KG1 (cell line): ENCODE measurements around the gene XYLT1.

Experiments used
- DNase-seq: peaks from one replicate; lab custom pipeline; 2025; lab: John Stamatoyannopoulos, UW

Gene XYLT1

GRCh38 chr16:17357307-17358062, 113.3 kb downstream of the XYLT1 start:
- DNase-seq = no peak

GRCh38 chr16:17356243-17356933, 114.4 kb downstream of the XYLT1 start:
- no peak for DNase-seq

GRCh38 chr16:17354685-17355084, 116.1 kb downstream of the XYLT1 start:
- no peak for DNase-seq

GRCh38 chr16:17354141-17354601, 116.6 kb downstream of the XYLT1 start:
- DNase-seq = no peak

- no peak for DNase-seq
Observed at GRCh38 chr16:17353561-17353960, 117.2 kb downstream of the XYLT1 start.

GRCh38 chr16:17351441-17352035, 119.2 kb downstream of the XYLT1 start:
- DNase-seq = no peak

GRCh38 chr16:17350207-17350606, 120.6 kb downstream of the XYLT1 start:
- DNase-seq = no peak

GRCh38 chr16:17348826-17349225, 121.9 kb downstream of the XYLT1 start:
- no peak for DNase-seq

- DNase-seq = no peak
Observed at GRCh38 chr16:17348042-17348783, 122.5 kb downstream of the XYLT1 start.

- DNase-seq = no peak
Observed at GRCh38 chr16:17347624-17348023, 123.1 kb downstream of the XYLT1 start.

GRCh38 chr16:17346621-17347569, 123.9 kb downstream of the XYLT1 start:
- DNase-seq = no peak

GRCh38 chr16:17345043-17345442, 125.7 kb downstream of the XYLT1 start:
- DNase-seq = no peak

GRCh38 chr16:17343728-17344127, 127.0 kb downstream of the XYLT1 start:
- no peak for DNase-seq

GRCh38 chr16:17343028-17343427, 127.7 kb downstream of the XYLT1 start:
- DNase-seq = peak; percentile 67

GRCh38 chr16:17342031-17342430, 128.7 kb downstream of the XYLT1 start:
- peak; percentile 43 for DNase-seq

GRCh38 chr16:17340804-17341203, 130.0 kb downstream of the XYLT1 start:
- no peak for DNase-seq

- DNase-seq = no peak
Observed at GRCh38 chr16:17339764-17340541, 130.8 kb downstream of the XYLT1 start.

GRCh38 chr16:17338244-17338643, 132.5 kb downstream of the XYLT1 start:
- DNase-seq = no peak

- no peak for DNase-seq
Observed at GRCh38 chr16:17336530-17336900, 134.2 kb downstream of the XYLT1 start.

GRCh38 chr16:17335826-17336529, 134.8 kb downstream of the XYLT1 start:
- no peak for DNase-seq
